ENCODE measurements around the gene CTBP2.

DNA sequence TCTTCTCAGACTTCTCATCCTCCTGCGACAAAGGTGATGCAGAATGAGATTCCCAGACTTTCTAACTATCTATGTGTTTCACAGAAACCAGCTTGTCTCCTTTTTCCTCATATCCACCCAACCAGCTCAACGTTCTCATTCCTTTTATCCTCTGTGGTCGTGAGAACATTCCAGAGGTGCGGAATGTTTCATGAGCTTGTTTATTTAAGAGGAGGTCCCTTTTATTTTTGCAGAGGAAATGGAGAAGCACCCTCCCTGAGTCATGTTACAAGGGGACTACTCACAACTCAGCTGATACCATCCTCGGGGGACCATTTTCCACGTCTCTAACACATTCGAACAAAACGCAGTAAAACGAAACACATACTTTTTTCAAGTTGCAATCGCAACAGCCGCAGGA lies 125.2 kb downstream of the CTBP2 start:
- no peak for TF ChIP-seq POLR2A (IDR thresholded peaks at IDR 0.05)
- TF ChIP-seq, protein P1, sequence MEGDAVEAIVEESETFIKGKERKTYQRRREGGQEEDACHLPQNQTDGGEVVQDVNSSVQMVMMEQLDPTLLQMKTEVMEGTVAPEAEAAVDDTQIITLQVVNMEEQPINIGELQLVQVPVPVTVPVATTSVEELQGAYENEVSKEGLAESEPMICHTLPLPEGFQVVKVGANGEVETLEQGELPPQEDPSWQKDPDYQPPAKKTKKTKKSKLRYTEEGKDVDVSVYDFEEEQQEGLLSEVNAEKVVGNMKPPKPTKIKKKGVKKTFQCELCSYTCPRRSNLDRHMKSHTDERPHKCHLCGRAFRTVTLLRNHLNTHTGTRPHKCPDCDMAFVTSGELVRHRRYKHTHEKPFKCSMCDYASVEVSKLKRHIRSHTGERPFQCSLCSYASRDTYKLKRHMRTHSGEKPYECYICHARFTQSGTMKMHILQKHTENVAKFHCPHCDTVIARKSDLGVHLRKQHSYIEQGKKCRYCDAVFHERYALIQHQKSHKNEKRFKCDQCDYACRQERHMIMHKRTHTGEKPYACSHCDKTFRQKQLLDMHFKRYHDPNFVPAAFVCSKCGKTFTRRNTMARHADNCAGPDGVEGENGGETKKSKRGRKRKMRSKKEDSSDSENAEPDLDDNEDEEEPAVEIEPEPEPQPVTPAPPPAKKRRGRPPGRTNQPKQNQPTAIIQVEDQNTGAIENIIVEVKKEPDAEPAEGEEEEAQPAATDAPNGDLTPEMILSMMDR (IDR thresholded peaks at IDR 0.05) = no peak
